T-helper 22 cell (primary cell): ENCODE measurements around the gene FAM89B.

Experiments
- DNase-seq: peaks from one replicate; pipeline ENCODE4 v3.0.0-alpha.2; 2020; ENCODE audit warnings: low read depth

The FAM89B gene

DNA sequence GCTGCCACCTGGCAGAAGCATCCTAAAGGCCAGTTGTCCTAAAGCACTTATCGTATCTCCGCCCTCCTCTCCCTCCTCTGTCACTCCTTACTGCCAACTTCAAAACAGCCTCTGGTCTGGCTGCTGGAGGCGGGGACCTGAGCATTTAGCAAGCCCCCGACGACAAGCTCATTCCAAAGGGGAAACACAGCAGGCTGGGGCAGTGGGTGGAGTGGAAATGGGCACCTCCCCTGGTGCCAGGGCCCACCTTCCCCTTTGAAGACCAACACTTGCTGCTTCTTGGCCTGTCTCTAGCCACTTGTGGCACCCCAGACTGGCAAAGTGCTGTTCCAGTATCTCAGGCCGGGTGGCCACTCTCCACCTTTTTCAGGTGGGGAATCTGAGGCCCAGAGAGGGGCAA lies 38.1 kb downstream of the FAM89B start:
- DNase-seq = no peak

DNA sequence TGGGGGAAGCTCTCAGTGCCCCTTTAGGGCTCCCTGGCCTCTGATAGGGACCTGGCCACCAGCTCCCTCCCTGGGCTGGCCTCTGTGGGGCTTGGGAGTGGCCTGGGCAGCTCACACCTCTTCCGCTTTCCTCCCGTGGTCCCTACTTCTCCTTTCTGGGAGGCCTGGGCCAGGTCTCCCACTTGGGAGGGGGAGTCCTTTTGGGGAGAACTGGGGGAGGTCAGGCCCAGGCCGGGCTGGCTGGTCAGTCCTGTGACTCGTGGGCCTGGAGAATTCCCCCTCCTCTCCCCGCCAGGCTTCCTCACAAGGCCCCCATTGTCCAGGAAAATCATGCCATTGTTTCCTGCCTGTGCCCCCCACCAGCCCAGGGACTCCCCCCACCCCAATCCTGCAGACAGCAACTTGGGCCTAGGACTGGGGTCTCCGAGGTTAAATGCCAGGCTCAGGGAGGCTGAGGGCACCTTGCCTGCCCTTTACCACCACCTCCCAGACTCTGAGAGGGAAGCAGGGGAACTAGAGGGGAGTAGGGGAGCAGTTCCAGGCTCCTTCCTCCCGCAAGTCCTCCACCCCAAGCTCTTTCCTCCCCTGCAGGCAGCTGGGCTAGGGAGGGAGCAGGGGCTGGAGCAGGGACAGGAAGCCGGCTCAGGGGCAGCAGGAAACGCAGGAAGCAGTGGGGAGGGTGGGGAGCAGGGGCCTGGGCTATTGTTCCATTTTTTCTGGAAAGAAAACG lies 38.9 kb downstream of the FAM89B start:
- DNase-seq = no peak

DNA sequence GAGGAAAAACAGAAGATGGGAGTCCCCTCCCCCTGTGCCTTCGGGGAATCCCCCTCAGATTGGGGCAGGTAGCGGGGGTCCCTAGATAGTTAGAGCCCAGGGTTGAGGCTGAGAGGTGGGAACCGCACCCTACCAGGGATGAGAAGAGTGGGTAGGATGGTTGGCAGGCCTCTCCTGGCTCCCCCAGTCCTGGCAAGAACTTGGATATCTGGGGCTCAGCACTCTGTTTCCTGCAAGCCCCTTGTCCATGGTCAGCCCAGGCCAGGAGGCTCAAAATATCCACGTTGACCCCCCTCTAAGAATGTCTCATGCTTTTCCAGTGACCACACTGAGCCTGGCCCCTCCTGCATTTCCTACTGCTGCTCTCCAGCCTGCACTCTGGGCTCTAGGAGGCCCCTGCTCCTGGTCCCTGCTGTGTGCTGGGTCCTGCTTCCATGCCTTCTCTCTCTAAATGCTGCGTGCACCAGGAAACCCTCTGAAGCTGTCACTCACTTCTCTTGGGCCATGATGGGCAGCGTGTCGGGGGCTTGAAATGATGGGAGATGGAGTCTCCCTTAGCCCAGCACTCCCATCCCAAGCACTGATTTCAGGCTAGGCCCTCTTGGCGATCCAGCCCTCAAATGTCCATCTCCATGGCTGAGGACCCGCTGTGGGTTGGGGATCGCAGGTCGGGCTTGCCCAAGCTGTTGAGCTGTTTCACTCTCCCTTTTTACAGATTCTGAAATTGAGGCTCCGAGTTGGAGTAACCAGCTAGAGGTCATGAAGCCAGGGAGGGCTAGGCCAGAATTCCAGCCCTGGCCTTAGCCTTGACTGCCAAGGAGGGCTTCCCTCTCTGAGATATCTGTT lies 39.6 kb downstream of the FAM89B start:
- no peak for DNase-seq

DNA sequence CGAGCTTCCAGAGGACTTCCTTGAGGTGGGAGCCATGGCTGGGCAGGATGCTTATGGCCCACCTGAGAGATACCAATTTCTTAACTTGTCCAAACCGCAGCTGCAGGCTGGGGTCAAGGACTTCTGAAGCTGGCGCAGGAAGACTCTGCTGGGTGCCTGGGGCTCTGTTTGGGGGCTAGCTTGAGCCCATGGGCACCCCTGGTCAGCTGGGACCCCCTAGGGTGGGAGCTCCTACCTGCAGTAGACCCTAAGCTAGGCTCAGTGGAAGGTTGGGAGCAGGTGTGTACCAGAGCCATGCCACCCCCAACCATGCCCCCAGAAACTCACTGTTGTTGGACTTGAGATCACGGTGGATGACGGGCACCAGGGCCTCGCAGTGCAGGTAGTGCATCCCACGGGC lies 40.4 kb downstream of the FAM89B start:
- DNase-seq = no peak

DNA sequence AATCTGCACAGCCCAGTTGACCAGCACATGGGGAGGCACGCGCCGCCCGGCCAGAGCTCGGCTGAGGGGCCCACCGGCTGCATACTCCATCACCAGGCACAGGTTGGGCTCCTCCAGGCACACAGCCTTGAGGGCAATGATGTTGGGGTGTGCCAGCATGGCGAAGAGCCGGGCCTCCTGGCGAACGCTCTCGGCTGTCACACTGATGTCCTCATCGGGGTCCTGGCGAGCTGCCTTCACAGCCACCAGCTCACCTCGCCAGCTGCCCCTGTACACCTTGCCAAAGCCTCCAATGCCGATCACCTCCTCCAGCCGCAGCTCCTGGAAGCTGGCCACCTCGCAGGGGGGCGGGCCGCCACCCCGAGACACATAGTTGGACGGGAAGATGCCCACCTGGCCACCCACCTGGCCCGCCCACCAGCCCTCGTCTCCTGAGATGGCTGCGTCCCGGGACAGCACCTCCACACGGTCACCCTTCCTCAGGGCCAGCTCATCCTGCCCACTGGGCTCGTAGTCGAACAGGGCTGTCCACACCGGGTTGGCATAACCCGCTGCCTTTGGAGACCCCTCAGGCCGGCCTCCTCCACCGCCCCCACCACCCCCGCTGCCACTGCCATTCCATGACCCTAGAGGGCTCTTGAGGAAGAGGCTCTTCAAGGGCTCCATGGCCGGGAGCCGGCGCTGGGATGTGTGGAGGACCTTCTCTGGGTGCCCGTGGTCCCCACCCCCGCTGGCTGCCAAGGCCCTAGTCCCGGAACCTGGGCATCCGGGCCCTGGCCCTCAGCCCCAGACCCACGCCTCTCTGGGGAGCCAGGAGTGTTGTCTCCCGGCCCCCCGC lies 41.0 kb downstream of the FAM89B start:
- DNase-seq = no peak

DNA sequence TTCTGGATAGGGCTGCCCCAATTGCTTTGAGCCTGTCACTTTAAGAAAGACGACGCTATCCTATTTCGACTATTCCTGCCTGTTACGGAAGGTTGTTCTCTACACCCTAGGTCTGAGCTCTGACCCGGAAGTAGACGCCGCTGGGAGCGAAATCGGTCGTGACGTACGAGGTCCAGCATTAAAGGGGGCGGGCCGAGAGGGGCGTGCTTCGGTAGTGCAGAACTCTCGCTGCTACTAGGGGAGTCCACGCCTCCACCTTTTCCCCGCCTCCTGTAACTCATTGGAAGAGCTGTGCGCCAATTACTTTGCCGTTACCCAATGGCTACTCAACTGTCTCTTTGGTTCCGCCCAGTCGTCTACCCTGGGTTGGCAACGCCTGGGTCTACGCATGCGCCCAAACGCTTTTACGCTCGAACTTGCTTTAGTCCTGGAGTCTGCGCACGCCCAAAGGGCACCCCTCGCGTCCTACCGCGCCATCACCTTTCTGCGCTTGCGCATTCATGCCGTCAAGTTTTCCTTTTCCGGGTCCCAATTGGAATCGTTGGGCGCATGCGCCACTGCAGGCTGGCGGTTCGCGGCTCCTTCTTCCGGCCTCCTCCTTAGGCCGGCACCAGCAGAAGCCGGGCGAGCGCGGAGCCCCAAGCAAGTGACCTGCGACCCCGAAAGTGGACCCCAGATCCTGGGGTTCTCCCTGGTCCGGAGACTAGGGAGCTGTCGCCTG lies 43.1 kb downstream of the FAM89B start, which contains the start of gene PCNX3:
Gene PCNX3, plus strand, starts transcription at position 548 of the 721 bp plus-strand sequence. CDS start 536 bp downstream, outside the sequence.
- peak; percentile 100 for DNase-seq

DNA sequence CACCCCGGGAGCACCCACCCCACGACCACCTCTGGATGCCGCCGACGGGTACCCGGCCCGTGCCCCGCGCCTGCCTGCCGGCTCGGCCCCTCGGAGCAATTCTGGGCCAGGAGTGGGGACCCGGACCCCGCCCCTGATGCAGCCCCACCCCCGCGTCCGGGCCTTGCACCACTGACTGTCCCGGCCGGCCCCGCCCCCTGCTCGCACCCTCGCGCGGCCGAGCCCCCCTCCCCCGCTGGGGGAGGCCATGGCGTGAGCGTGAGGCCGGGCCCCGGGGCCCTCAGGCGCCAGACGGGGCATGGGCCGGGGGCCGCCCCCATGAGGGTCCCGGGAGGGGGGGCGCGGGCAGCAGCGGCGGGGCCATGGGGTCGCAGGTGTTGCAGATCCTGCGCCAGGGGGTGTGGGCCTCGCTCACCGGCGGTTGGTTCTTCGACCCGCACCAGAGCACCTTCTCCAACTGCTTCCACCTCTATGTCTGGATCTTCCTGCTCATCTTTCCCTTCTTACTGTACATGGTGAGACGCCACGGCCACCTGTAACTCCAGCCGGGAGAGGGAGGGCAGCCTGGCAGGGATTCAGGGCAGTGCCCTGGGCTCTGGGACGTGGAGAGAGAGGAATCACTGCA lies 43.7 kb downstream of the FAM89B start:
- DNase-seq = no peak

DNA sequence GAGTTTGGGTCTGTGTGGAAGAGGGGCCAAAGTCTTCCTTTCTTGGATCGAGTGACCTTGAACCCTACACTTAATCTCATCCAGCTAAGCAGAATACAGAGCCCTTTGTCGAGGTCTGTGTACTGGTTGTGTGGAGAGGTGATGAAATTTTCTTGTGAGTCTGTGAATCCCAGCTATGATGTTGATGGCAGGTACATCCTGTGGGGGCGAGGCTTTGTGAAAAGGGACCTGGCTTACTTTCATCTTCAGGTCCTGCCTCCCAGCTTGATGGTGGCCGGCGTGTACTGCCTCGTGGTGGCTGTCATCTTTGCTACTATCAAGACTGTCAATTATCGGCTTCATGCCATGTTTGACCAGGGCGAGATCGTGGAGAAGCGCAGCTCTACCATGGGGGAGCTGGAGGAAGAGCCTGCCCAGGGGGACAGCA lies 44.2 kb downstream of the FAM89B start:
- DNase-seq = no peak

DNA sequence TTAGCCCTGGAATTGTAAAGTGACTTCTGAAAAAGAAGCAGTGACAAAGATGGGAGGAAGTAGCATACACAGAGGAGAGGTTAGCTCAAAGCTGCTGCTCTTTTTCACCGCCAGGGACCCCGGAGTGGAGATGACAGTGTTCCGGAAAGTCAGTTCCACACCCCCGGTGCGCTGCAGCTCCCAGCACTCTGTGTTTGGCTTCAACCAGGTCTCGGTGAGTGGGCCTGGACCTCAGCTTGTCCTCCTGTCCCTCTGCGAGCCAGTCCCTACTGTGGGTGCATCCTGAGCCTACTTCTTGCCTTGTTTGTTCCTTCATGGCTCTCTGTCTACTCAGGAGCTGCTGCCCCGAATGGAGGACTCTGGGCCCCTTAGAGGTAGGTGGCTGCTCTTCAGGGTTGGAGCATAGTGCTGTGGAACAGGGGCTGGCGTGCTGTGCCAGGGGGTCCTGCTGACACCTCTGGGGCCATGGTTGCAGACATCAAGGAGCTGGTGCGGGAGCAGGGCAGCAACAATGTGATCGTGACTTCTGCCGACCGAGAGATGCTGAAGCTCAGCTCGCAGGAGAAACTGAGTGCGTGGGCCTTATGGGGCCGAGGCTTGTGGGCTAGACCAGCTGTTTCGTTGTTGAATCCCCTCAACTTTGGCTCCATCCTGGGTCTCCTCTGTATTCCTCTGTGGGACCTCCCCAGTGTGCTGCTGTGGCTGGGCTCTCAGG lies 45.0 kb downstream of the FAM89B start:
- DNase-seq = no peak

DNA sequence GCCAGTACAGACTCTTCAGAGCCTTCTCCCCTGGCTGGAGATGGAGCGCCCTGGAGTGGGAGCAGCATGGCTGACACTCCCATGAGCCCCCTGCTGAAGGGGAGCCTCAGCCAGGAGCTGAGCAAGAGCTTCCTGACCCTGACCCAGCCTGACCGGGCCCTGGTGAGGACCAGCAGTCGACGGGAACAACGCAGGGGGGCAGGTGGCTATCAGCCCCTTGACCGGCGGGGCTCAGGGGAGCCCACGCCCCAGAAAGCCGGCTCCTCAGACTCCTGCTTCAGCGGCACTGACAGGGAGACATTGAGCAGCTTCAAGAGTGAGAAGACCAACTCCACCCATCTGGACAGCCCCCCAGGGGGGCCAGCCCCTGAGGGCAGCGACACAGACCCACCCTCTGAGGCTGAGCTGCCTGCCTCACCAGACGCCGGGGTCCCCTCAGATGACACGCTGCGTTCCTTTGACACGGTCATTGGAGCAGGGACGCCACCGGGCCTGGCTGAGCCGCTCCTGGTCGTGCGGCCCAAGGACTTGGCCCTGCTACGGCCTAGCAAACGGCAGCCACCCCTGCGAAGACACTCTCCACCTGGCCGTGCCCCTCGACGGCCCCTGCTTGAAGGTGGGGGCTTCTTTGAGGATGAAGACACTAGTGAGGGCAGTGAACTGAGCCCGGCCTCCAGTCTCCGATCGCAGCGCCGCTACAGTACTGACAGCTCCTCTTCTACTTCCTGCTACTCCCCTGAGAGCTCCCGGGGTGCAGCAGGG lies 45.8 kb downstream of the FAM89B start:
- DNase-seq = no peak

DNA sequence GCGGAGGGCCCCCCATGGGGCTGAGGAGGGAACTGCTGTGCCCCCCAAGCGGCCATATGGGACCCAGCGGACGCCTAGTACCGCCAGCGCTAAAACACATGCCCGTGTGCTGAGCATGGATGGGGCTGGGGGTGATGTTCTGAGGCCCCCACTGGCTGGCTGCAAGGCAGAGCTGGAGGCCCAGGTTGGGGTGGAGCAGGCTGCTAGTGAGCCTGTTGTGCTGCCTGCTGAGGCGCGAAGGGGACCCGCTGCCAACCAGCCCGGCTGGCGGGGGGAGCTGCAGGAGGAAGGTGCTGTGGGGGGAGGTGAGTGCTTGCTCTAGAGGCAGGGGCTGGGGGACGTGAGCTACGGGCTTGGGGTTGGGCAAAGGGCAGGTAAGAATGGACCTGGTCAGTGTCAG lies 46.4 kb downstream of the FAM89B start:
- DNase-seq = no peak

DNA sequence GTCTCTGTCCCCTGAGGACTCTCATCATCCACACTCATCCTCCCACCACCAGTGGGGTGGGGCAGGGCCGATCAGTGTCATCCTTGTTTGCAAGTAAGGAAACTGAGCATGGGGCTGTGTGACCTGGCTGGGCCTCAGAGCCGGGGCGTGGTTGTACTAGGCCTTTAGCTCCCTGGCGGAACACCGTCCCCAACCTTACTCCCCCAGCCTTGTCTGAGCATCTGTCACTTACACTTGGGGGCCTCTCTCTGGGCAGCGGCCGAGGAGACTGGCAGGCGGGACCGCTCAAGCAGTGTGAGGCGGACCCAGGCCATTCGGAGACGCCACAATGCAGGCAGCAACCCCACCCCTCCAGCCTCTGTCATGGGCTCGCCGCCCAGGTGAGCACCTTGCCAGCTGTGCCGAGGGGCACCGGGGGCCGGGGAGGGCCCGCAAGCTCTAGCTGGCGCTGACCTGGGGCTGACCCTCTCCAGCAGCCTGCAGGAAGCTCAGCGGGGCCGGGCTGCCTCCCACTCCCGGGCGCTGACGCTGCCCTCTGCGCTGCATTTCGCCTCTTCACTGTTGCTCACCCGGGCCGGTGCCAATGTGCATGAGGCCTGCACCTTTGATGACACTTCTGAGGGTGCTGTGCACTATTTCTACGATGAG lies 47.1 kb downstream of the FAM89B start:
- DNase-seq = no peak

DNA sequence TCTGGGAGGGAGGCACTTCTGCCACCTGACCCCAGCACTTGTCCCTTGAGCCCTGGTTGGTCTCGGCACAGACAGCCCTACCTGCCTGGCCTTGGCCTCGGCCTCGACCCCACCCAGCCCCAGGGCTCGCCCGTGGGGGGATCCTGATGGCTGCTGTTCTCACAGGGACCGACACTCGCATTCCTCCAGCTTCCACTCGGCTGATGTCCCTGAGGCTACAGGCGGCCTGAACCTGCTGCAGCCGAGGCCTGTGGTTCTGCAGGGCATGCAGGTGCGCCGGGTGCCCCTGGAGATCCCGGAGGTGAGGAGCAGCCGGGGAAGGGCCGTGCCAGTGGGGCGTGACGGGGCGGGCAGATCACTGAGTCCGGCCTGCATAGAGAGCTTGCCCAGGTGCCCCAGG lies 48.3 kb downstream of the FAM89B start:
- no peak for DNase-seq

DNA sequence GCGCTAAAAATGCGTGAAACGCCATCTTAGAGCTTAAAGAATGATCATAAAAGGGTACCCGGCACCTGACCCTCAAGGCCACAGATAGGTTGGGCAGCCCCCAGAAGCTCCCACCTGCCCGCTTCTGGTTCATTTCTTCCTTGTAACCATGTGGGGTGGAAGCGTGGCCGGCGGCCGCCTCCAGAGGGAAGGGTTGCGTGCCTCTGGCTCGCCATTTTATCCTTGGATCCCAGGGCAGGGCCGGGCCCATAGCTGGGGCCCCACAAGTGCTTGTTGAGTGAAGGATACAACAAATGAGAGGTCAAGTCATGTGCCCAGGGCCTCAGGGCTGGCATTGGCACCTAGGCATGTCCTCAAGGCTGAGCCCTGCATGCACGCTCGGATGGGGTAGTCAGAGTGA lies 49.1 kb downstream of the FAM89B start:
- no peak for DNase-seq

DNA sequence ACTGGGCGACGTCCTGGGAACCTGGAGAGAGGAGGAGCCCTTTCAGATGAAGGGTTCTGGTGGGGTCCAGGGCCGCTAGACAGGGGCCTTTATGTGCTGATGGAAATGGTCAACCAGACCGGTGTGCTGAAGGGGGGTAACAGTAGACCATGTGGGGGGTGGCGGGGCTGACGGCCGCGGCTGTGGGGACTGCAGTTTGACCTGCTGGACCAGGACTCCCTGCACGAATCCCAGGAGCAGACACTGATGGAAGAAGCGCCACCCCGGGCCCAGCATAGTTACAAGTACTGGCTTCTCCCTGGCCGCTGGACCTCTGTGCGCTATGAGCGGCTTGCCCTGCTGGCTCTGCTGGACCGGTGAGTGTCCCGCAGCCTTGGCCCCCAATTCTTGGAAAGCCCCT lies 49.7 kb downstream of the FAM89B start:
- no peak for DNase-seq

DNA sequence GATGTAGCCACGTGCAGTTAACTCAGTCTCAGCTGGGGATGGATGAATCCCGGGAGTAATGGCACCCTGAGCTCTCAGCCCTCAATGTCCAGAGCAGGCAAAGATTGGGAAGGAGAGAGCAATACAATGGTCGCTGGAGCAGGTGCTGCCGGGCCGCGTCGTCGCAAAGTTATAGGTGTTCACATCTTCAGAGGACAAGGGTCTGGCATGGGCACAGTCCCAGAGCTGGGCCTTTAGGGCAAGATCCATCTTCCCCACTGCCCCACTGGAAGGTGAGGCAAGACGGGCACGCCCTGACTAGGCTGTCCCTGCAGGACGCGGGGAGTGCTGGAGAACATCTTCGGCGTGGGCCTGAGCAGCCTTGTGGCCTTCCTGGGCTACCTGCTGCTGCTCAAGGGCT lies 50.8 kb downstream of the FAM89B start:
- no peak for DNase-seq
